ENCODE results near the gene DCTPP1.

- TF ChIP-seq POLR2A (IDR thresholded peaks at IDR 0.05), result no peak
- TF ChIP-seq, protein P1, sequence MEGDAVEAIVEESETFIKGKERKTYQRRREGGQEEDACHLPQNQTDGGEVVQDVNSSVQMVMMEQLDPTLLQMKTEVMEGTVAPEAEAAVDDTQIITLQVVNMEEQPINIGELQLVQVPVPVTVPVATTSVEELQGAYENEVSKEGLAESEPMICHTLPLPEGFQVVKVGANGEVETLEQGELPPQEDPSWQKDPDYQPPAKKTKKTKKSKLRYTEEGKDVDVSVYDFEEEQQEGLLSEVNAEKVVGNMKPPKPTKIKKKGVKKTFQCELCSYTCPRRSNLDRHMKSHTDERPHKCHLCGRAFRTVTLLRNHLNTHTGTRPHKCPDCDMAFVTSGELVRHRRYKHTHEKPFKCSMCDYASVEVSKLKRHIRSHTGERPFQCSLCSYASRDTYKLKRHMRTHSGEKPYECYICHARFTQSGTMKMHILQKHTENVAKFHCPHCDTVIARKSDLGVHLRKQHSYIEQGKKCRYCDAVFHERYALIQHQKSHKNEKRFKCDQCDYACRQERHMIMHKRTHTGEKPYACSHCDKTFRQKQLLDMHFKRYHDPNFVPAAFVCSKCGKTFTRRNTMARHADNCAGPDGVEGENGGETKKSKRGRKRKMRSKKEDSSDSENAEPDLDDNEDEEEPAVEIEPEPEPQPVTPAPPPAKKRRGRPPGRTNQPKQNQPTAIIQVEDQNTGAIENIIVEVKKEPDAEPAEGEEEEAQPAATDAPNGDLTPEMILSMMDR (IDR thresholded peaks at IDR 0.05), result peak in 1 of 4 experiments; percentile 1
- TF ChIP-seq POLR2AphosphoS5 (IDR thresholded peaks at IDR 0.05), result no peak
Measured at GRCh38 chr16:30418350-30419181, 11.3 kb downstream of the DCTPP1 start.
